PFSK-1 (cell line): ENCODE data around the gene SORL1-AS1.

Source experiments
- FOXP2 ChIP-seq: optimal IDR thresholded peaks from 2 replicates; pipeline ENCODE3; 2011; ENCODE audit warnings: borderline replicate concordance, control low read depth, inconsistent platforms; ENCODE audit not compliant: insufficient read depth; ENCODE audit errors: extremely low read length, extremely low read depth
- POLR2AphosphoS5 ChIP-seq: IDR thresholded peaks from 2 replicates; pipeline ENCODE4 v1.6.1; 2012; ENCODE audit warnings: low read depth, mild to moderate bottlenecking, control low read depth, low read length, moderate library complexity
- REST ChIP-seq, 2 experiments: IDR thresholded peaks; 2 replicates each; pipeline versions ENCODE4 v1.6.1 to v1.8.0; 2011 to 2012; ENCODE audit warnings: low read depth in 2 of 2, low read length in 2 of 2, control low read depth in 1 of 2, inconsistent platforms in 1 of 2, mild to moderate bottlenecking in 1 of 2, moderate library complexity in 1 of 2; ENCODE audit not compliant: insufficient read depth in 1 of 2
- SIN3A ChIP-seq: IDR thresholded peaks from 2 replicates; pipeline ENCODE4 v1.6.1; 2012; ENCODE audit warnings: mild to moderate bottlenecking, low read length, moderate library complexity, borderline replicate concordance; ENCODE audit not compliant: insufficient read depth
- TAF1 ChIP-seq: IDR thresholded peaks from 2 replicates; pipeline ENCODE4 v1.6.1; 2012; ENCODE audit warnings: low read length, control low read depth, borderline replicate concordance; ENCODE audit not compliant: insufficient read depth

SORL1-AS1 gene

GRCh38 chr11:121419836-121420235 lies 32.9 kb downstream of the SORL1-AS1 start:
- TF ChIP-seq TAF1 (no peak), POLR2AphosphoS5 (no peak), SIN3A (no peak), REST (IDR thresholded peaks at IDR 0.05; ENCODE audit: insufficient read depth in 1 of 2, low read depth in 2 of 2, low read length in 2 of 2) (no peak), FOXP2 (no peak)

- TF ChIP-seq REST (IDR thresholded peaks at IDR 0.05; ENCODE audit: insufficient read depth in 1 of 2, low read depth in 2 of 2, low read length in 2 of 2) (no peak), SIN3A (no peak), TAF1 (no peak), POLR2AphosphoS5 (no peak), FOXP2 (no peak)
Measured at GRCh38 chr11:121418625-121419114, 34.1 kb downstream of the SORL1-AS1 start.

- no peak for TF ChIP-seq POLR2AphosphoS5
- no peak for TF ChIP-seq FOXP2
- TF ChIP-seq SIN3A: no peak
- TF ChIP-seq TAF1: no peak
- no peak for TF ChIP-seq REST (IDR thresholded peaks at IDR 0.05; ENCODE audit: insufficient read depth in 1 of 2, low read depth in 2 of 2, low read length in 2 of 2)
Measured at GRCh38 chr11:121417607-121418006, 35.2 kb downstream of the SORL1-AS1 start.

- TF ChIP-seq TAF1 (no peak), FOXP2 (peak; percentile 45)
Measured at GRCh38 chr11:121417055-121417551, 35.7 kb downstream of the SORL1-AS1 start.

GRCh38 chr11:121415856-121416255 lies 36.9 kb downstream of the SORL1-AS1 start:
- TF ChIP-seq REST (IDR thresholded peaks at IDR 0.05; ENCODE audit: insufficient read depth in 1 of 2, low read depth in 2 of 2, low read length in 2 of 2) (no peak), SIN3A (no peak), TAF1 (no peak), FOXP2 (no peak), POLR2AphosphoS5 (no peak)
